Activated B cell treated with CpG ODN at 0.5 μM for 24 hours (primary cell): ENCODE measurements around the gene PTPRO. TPM values are rescaled to one million over a fixed set of nuclear protein-coding genes. Genes with fewer than 3 reads are reported as not detected.

Source experiments
- ATAC-seq: fragments of 200-7000 bp; cut with Tn5 transposase; one replicate; pipeline ENCODE4 v1.10.0; 2021; ENCODE audit warnings: low read depth, mild to moderate bottlenecking, moderate library complexity
- CTCF ChIA-PET: fragments of 350-600 bp; sonication (Branson Sonifier 250); formaldehyde crosslinking; loops from one replicate; lab custom pipeline; 2021; ENCODE audit warnings: antibody characterized with exemption; lab: Charles Lee
- POLR2A ChIA-PET: fragments of 350-600 bp; sonication (Branson Sonifier 250); formaldehyde crosslinking; loops from one replicate; lab custom pipeline; 2021; ENCODE audit warnings: antibody characterized with exemption; lab: Charles Lee
- DNase-seq: peaks from one replicate; pipeline ENCODE4 v3.0.0; 2022
- H3K27ac Mint-ChIP-seq: one replicate; pipeline ENCODE4 v1.8.0; 2020; ENCODE audit warnings: mixed read lengths
- H3K27me3 Mint-ChIP-seq: one replicate; pipeline ENCODE4 v1.8.0; 2021; ENCODE audit warnings: mixed read lengths
- H3K36me3 Mint-ChIP-seq: one replicate; pipeline ENCODE4 v1.8.0; 2021; ENCODE audit warnings: low read depth, mixed read lengths
- H3K4me1 Mint-ChIP-seq: one replicate; pipeline ENCODE4 v1.8.0; 2021; ENCODE audit warnings: mixed read lengths
- H3K4me3 Mint-ChIP-seq: one replicate; pipeline ENCODE4 v1.8.0; 2020; ENCODE audit warnings: mild to moderate bottlenecking, mixed read lengths
- H3K9me3 Mint-ChIP-seq: one replicate; pipeline ENCODE4 v1.8.0; 2020; ENCODE audit warnings: mixed read lengths
- intact Hi-C: fragments of 100-400 bp; cut with micrococcal nuclease; formaldehyde crosslinking; loops from one replicate; pipeline ENCODE4 v1.15.1; 2024
- total RNA-seq: library from RNA; stranded (reverse); gene quantifications from 2 replicates; pipeline ENCODE4 v1.2.3, GENCODE V29; 2022
- TF ChIP-seq, protein P1 (sequence below): fragments of 200-600 bp; IDR thresholded peaks from one replicate; pipeline ENCODE4 v1.8.0; 2022; ENCODE audit warnings: antibody characterized with exemption, mild to moderate bottlenecking

PTPRO gene
- total RNA-seq, 1 donor from 2014 or later = 23.9 TPM

DNA sequence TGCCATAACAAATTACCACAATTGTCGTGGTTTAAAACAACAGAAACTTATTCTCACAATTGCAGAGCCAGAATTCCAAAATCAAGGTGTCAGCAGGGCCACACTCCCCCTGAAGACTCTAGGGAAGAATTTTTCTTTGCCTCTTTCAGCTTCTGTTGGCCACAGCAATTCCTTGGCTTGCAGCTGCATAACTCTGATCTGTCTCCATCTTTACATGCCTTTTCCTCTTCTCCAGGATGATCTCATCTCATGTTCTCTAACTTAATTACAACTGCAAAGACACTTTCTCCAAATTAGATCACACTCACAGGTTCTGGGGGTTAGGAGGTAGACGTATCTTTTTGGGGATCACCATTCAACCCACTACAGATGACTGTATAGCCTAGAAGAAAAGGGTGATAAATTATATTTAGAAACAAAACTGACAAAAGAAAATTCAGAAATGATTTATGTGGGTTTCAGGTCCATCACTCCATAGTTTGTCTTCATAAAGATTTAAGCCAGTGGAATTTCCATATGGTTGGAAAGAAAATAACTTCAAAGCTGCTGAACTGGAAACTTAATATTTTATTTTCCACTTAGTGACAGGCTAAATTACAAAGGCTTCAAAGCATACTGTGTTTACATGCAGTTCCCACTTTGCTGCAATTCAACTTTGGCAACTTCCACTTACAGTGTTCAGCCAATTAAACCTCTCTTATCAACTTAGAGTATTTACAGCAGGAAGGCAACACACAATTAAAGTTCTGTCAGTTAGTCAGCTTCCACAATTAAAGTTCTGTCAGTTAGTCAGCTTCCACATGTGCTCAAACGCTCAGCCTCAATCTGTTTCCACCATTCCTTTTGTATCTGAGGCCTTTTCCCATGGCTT, 253.6 kb downstream of the PTPRO start:
- Mint-ChIP-seq H3K4me1 (peaks cover 10% of the 10 kb centered on the region), H3K9me3 (no peaks in the 10 kb centered on the region), H3K27me3 (no peaks in the 10 kb centered on the region), H3K36me3 (peaks cover 58% of the 10 kb centered on the region), H3K4me3 (no peak overlapping the region), H3K27ac (no peak overlapping the region)
- DNase-seq (no peak), ATAC-seq (no peak)
- ChIA-PET CTCF (interaction anchor here (0.7 kb wide), 1 partner anchor 43 kb away, joined by 3 read pairs; no protein-coding TSS in a partner anchor), POLR2A (no interaction called here)
- TF ChIP-seq, protein P1, sequence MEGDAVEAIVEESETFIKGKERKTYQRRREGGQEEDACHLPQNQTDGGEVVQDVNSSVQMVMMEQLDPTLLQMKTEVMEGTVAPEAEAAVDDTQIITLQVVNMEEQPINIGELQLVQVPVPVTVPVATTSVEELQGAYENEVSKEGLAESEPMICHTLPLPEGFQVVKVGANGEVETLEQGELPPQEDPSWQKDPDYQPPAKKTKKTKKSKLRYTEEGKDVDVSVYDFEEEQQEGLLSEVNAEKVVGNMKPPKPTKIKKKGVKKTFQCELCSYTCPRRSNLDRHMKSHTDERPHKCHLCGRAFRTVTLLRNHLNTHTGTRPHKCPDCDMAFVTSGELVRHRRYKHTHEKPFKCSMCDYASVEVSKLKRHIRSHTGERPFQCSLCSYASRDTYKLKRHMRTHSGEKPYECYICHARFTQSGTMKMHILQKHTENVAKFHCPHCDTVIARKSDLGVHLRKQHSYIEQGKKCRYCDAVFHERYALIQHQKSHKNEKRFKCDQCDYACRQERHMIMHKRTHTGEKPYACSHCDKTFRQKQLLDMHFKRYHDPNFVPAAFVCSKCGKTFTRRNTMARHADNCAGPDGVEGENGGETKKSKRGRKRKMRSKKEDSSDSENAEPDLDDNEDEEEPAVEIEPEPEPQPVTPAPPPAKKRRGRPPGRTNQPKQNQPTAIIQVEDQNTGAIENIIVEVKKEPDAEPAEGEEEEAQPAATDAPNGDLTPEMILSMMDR = no peak
- intact Hi-C loops = no loop called here

DNA sequence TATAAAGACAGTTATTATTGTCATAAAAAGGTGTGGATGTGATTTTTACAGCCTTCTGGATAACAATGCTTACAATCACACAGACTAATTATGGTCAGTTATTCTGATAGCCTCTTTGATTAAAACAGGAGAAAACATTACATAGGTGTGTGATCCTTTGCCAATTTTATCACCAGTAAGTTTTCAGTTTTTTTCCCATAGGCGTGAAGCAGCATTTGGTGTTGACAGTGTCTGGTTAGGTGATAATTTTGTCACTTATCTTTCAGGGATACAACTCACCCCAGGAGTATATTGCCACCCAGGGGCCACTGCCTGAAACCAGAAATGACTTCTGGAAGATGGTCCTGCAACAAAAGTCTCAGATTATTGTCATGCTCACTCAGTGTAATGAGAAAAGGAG, 258.1 kb downstream of the PTPRO start:
- no peak for DNase-seq
- H3K4me3 Mint-ChIP-seq = no peak overlapping the region
- ATAC-seq = no peak
- H3K27ac Mint-ChIP-seq = no peak overlapping the region
- TF ChIP-seq, protein P1 = no peak
- no peaks in the 10 kb centered on the region for H3K9me3 Mint-ChIP-seq
- H3K4me1 Mint-ChIP-seq = no peaks in the 10 kb centered on the region
- intact Hi-C loops = loop anchor here (5.0 to 10.0 kb wide), 2 partner anchors 358 to 426 kb away; partner anchors contain the start of gene RERG
- CTCF ChIA-PET = interaction anchor here (11.6 kb wide), 1 partner anchor 49 kb away, joined by 480 read pairs; no protein-coding TSS in a partner anchor
- peaks cover 86% of the 10 kb centered on the region for H3K36me3 Mint-ChIP-seq
- no peaks in the 10 kb centered on the region for H3K27me3 Mint-ChIP-seq
- POLR2A ChIA-PET = interaction anchor here (0.7 to 1.2 kb wide), 2 partner anchors 10 to 46 kb away, joined by 3 to 4 read pairs; no protein-coding TSS in a partner anchor

GRCh38 chr12:15581006-15581405, 258.7 kb downstream of the PTPRO start:
- POLR2A ChIA-PET = interaction anchor here (0.7 kb wide), 1 partner anchor 47 kb away, joined by 4 read pairs; no protein-coding TSS in a partner anchor
- TF ChIP-seq, protein P1 = no peak
- no peaks in the 10 kb centered on the region for H3K9me3 Mint-ChIP-seq

GRCh38 chr12:15583804-15584203, 261.5 kb downstream of the PTPRO start:
- intact Hi-C loops = loop anchor here (1.0 to 10.0 kb wide), 6 partner anchors 13 to 429 kb away; partner anchors contain the start of gene RERG
- ChIA-PET POLR2A (interaction anchor here (1.2 to 1.4 kb wide), 3 partner anchors 36 to 51 kb away, joined by 4 to 16 read pairs (median 4); no protein-coding TSS in a partner anchor), CTCF (interaction anchor here (0.5 to 11.6 kb wide), 21 partner anchors 13 to 1708 kb away, joined by 3 to 480 read pairs (median 5); no protein-coding TSS in a partner anchor)
- ATAC-seq = no peak
- Mint-ChIP-seq H3K27me3 (no peaks in the 10 kb centered on the region), H3K27ac (no peak overlapping the region), H3K36me3 (peaks cover 85% of the 10 kb centered on the region), H3K9me3 (no peaks in the 10 kb centered on the region), H3K4me1 (no peaks in the 10 kb centered on the region), H3K4me3 (no peak overlapping the region)
- no peak for DNase-seq
- TF ChIP-seq, protein P1 = no peak

More at GRCh38 chr12:15581006-15581405, 258.7 kb downstream of the PTPRO start:
- Mint-ChIP-seq H3K4me1 (no peaks in the 10 kb centered on the region), H3K36me3 (peaks cover 87% of the 10 kb centered on the region), H3K4me3 (no peak overlapping the region), H3K27me3 (no peaks in the 10 kb centered on the region), H3K27ac (no peak overlapping the region)
- intact Hi-C loops = loop anchor here (5.0 to 10.0 kb wide), 2 partner anchors 359 to 426 kb away; partner anchors contain the start of gene RERG
- no peak for DNase-seq
- CTCF ChIA-PET = interaction anchor here (1.2 to 11.6 kb wide), 2 partner anchors 49 to 56 kb away, joined by 3 to 480 read pairs; no protein-coding TSS in a partner anchor
- no peak for ATAC-seq
